HepG2 (cell line): ENCODE data around the gene PPP3CB. TPM values are rescaled to one million over a fixed set of nuclear protein-coding genes. Genes with fewer than 3 reads are reported as not detected.

Source experiments
- CENPX ChIP-seq: sonication (generic); formaldehyde crosslinking; IDR thresholded peaks from 2 replicates; pipeline ENCODE4 v1.9.0; 2021; ENCODE audit warnings: mild to moderate bottlenecking, missing genetic modification reagents, moderate library complexity
- DNMT1 ChIP-seq: sonication (generic); formaldehyde crosslinking; IDR thresholded peaks from 2 replicates; pipeline ENCODE4 v1.5.1; 2020; ENCODE audit warnings: mild to moderate bottlenecking, missing genetic modification reagents
- EEA1 ChIP-seq: sonication (generic); formaldehyde crosslinking; IDR thresholded peaks from 2 replicates; pipeline ENCODE4 v1.5.1; 2020; ENCODE audit warnings: mild to moderate bottlenecking, missing genetic modification reagents, borderline replicate concordance
- GFI1 ChIP-seq: sonication (generic); formaldehyde crosslinking; IDR thresholded peaks from 2 replicates; pipeline ENCODE4 v1.5.0; 2020; ENCODE audit warnings: missing genetic modification reagents, mild to moderate bottlenecking, borderline replicate concordance
- HNF4A ChIP-seq: sonication (generic); formaldehyde crosslinking; IDR thresholded peaks from 2 replicates; pipeline ENCODE4 v1.4.0; 2020; ENCODE audit warnings: missing genetic modification reagents
- HOXA9 ChIP-seq: sonication (generic); formaldehyde crosslinking; IDR thresholded peaks from 2 replicates; pipeline ENCODE4 v1.8.1; 2022; ENCODE audit warnings: missing genetic modification reagents, mild to moderate bottlenecking, moderate library complexity, borderline replicate concordance
- JUN ChIP-seq: sonication (generic); formaldehyde crosslinking; IDR thresholded peaks from 2 replicates; pipeline ENCODE4 v1.4.0; 2020; ENCODE audit warnings: mild to moderate bottlenecking, missing genetic modification reagents
- KDM1A ChIP-seq: IDR thresholded peaks from 2 replicates; pipeline ENCODE4 v1.6.1; 2016; ENCODE audit warnings: missing compliant biosample characterization
- KDM6A ChIP-seq: IDR thresholded peaks from 2 replicates; pipeline ENCODE4 v1.6.1; 2016; ENCODE audit warnings: low read depth
- PHB2 ChIP-seq: fragments of 450-650 bp; IDR thresholded peaks from 2 replicates; pipeline ENCODE4 v1.6.1; 2018; ENCODE audit not compliant: partially characterized antibody
- PRMT3 ChIP-seq: sonication (generic); formaldehyde crosslinking; IDR thresholded peaks from 2 replicates; pipeline ENCODE4 v1.8.1; 2022; ENCODE audit warnings: low read depth, mild to moderate bottlenecking, moderate library complexity, missing genetic modification reagents, borderline replicate concordance
- RARA ChIP-seq: IDR thresholded peaks from 2 replicates; pipeline ENCODE4 v1.6.1; 2016; ENCODE audit warnings: missing genetic modification reagents, missing compliant biosample characterization
- SP4 ChIP-seq: sonication (generic); formaldehyde crosslinking; IDR thresholded peaks from 2 replicates; pipeline ENCODE4 v1.8.1; 2023; ENCODE audit warnings: mild to moderate bottlenecking, missing genetic modification reagents
- SP5 ChIP-seq: IDR thresholded peaks from 2 replicates; pipeline ENCODE4 v1.6.1; 2016; ENCODE audit warnings: low read depth, borderline replicate concordance
- ZFY ChIP-seq: sonication (generic); formaldehyde crosslinking; IDR thresholded peaks from 2 replicates; pipeline ENCODE4 v1.4.0; 2020; ENCODE audit warnings: missing genetic modification reagents
- ZNF10 ChIP-seq: sonication (generic); formaldehyde crosslinking; IDR thresholded peaks from 2 replicates; pipeline ENCODE4 v1.4.0; 2020; ENCODE audit warnings: mild to moderate bottlenecking, low read depth, missing genetic modification reagents, borderline replicate concordance
- ZNF33B ChIP-seq: sonication (generic); formaldehyde crosslinking; IDR thresholded peaks from 2 replicates; pipeline ENCODE4 v1.5.1; 2020; ENCODE audit warnings: mild to moderate bottlenecking, missing genetic modification reagents
- ZNF598 ChIP-seq: sonication (generic); formaldehyde crosslinking; IDR thresholded peaks from 2 replicates; pipeline ENCODE4 v1.5.1; 2020; ENCODE audit warnings: mild to moderate bottlenecking, missing genetic modification reagents, borderline replicate concordance
- polyA plus RNA-seq, 8 experiments: library from polyadenylated mRNA; depleted of rRNA in 3 of 8; stranded (reverse) in 7 of 8; unstranded in 1 of 8; fragments of >200 nt; fragmentation: Illumina TruSeq in 4 of 8; extraction: Trizol in 4 of 8; gene quantifications; 2 replicates each; pipeline versions ENCODE4 v1.2.1 to v1.2.3, GENCODE V29; 2011 to 2016; ENCODE audit warnings: low read depth in 4 of 8, missing spikeins in 1 of 8, mixed read lengths in 1 of 8; ENCODE audit not compliant: insufficient read depth in 1 of 8
- total RNA-seq, 5 experiments: library from RNA; depleted of rRNA; stranded (reverse); fragments of >200 nt; fragmentation: Illumina TruSeq; extraction: Trizol; gene quantifications; 2 replicates each; pipeline ENCODE4 v1.2.3, GENCODE V29; 2016; ENCODE audit warnings: low read depth in 1 of 5
- TF ChIP-seq, protein P1 (sequence below): conservative IDR thresholded peaks from 2 replicates; pipeline ENCODE4 v1.6.1; 2018; ENCODE audit warnings: missing genetic modification reagents
- TF ChIP-seq, protein P2 (sequence below): sonication (generic); formaldehyde crosslinking; IDR thresholded peaks from 2 replicates; pipeline ENCODE4 v1.4.0; 2020; ENCODE audit warnings: missing genetic modification reagents
- TF ChIP-seq, protein P3 (sequence below): sonication (generic); formaldehyde crosslinking; IDR thresholded peaks from 2 replicates; pipeline ENCODE4 v1.8.0; 2022; ENCODE audit warnings: mild to moderate bottlenecking, missing genetic modification reagents; ENCODE audit not compliant: insufficient replicate concordance
- TF ChIP-seq, protein P4 (sequence below): sonication (generic); formaldehyde crosslinking; IDR thresholded peaks from 2 replicates; pipeline ENCODE4 v1.5.1; 2020; ENCODE audit warnings: missing genetic modification reagents, mild to moderate bottlenecking, borderline replicate concordance
- TF ChIP-seq, protein P5 (sequence below): sonication (generic); formaldehyde crosslinking; IDR thresholded peaks from 2 replicates; pipeline ENCODE4 v1.8.0; 2022; ENCODE audit warnings: mild to moderate bottlenecking, missing genetic modification reagents

Gene PPP3CB
- total and polyA plus RNA-seq, 2 of the 13 experiments (the other 11 are each of a cell fraction or from before 2014, with no cell fraction given), result 8.7 to 11.4 TPM

DNA sequence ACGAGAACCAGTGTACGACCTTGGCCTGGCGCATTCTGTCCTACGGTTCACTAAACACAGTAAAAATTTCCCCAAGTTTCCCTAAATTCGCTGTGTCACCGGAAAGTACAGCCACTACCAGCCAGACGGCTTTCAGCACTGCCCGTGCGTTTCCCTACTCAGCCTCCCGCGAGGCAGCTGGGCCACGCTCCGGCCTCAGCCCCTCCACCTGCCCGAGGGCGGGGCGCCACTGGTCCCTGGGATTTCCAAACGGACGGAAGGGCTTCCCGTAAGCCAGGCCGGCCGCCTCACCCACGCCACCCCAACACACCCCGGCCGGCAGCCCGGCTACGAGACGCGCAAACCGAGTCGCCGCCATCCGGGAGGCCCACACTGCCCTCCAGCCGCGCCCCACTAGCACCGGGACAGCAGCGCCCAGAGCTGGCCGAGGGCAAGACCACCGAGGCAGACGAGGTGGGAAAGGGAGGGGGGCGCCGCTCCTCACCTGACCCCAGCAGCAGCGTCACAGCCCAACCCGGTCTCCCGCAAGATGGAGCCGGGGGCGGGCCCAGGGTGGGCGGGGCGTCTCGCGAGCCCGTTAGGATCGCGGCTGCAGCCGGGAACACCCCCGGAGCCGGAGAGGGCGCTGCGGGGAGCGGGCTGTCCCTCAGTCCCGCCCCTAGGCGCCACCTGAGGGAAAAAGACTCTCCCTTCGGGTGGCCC, 82.1 kb downstream of the PPP3CB start, which contains the start of gene ANXA7 (continued):
- peak; percentile 65 for TF ChIP-seq GFI1 (CRISPR knock-in tag)
- no peak for TF ChIP-seq ZNF33B (CRISPR knock-in tag)
- TF ChIP-seq JUN (CRISPR knock-in tag), result no peak
- TF ChIP-seq EEA1 (CRISPR knock-in tag), result peak; percentile 94
- TF ChIP-seq KDM6A, result no peak
- peak; percentile 24; the same call in 1 of the 2 replicates for TF ChIP-seq RARA (CRISPR knock-in tag)
- no peak for TF ChIP-seq CENPX (CRISPR knock-in tag)
- peak; percentile 76 for TF ChIP-seq SP4 (CRISPR knock-in tag)
- TF ChIP-seq HOXA9 (CRISPR knock-in tag), result no peak
- TF ChIP-seq, protein P1, sequence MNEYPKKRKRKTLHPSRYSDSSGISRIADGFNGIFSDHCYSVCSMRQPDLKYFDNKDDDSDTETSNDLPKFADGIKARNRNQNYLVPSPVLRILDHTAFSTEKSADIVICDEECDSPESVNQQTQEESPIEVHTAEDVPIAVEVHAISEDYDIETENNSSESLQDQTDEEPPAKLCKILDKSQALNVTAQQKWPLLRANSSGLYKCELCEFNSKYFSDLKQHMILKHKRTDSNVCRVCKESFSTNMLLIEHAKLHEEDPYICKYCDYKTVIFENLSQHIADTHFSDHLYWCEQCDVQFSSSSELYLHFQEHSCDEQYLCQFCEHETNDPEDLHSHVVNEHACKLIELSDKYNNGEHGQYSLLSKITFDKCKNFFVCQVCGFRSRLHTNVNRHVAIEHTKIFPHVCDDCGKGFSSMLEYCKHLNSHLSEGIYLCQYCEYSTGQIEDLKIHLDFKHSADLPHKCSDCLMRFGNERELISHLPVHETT (CRISPR knock-in tag), result 0 out of 2 replicates have a peak, but pooled peaks have one; percentile 27
- TF ChIP-seq ZNF10, result no peak
- TF ChIP-seq, protein P2, sequence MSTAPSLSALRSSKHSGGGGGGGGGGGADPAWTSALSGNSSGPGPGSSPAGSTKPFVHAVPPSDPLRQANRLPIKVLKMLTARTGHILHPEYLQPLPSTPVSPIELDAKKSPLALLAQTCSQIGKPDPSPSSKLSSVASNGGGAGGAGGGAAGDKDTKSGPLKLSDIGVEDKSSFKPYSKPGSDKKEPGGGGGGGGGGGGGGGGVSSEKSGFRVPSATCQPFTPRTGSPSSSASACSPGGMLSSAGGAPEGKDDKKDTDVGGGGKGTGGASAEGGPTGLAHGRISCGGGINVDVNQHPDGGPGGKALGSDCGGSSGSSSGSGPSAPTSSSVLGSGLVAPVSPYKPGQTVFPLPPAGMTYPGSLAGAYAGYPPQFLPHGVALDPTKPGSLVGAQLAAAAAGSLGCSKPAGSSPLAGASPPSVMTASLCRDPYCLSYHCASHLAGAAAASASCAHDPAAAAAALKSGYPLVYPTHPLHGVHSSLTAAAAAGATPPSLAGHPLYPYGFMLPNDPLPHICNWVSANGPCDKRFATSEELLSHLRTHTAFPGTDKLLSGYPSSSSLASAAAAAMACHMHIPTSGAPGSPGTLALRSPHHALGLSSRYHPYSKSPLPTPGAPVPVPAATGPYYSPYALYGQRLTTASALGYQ (CRISPR knock-in tag), result no peak
- no peak for TF ChIP-seq HNF4A (CRISPR knock-in tag)
- TF ChIP-seq DNMT1 (CRISPR knock-in tag), result no peak; the same call in 1 of the 2 replicates
- TF ChIP-seq, protein P3, sequence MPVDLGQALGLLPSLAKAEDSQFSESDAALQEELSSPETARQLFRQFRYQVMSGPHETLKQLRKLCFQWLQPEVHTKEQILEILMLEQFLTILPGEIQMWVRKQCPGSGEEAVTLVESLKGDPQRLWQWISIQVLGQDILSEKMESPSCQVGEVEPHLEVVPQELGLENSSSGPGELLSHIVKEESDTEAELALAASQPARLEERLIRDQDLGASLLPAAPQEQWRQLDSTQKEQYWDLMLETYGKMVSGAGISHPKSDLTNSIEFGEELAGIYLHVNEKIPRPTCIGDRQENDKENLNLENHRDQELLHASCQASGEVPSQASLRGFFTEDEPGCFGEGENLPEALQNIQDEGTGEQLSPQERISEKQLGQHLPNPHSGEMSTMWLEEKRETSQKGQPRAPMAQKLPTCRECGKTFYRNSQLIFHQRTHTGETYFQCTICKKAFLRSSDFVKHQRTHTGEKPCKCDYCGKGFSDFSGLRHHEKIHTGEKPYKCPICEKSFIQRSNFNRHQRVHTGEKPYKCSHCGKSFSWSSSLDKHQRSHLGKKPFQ, result peak; percentile 81
- TF ChIP-seq KDM1A, result no peak
- TF ChIP-seq, protein P4, sequence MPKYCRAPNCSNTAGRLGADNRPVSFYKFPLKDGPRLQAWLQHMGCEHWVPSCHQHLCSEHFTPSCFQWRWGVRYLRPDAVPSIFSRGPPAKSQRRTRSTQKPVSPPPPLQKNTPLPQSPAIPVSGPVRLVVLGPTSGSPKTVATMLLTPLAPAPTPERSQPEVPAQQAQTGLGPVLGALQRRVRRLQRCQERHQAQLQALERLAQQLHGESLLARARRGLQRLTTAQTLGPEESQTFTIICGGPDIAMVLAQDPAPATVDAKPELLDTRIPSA (CRISPR knock-in tag), result no peak
- TF ChIP-seq, protein P5, sequence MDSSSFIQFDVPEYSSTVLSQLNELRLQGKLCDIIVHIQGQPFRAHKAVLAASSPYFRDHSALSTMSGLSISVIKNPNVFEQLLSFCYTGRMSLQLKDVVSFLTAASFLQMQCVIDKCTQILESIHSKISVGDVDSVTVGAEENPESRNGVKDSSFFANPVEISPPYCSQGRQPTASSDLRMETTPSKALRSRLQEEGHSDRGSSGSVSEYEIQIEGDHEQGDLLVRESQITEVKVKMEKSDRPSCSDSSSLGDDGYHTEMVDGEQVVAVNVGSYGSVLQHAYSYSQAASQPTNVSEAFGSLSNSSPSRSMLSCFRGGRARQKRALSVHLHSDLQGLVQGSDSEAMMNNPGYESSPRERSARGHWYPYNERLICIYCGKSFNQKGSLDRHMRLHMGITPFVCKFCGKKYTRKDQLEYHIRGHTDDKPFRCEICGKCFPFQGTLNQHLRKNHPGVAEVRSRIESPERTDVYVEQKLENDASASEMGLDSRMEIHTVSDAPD, result no peak
- TF ChIP-seq SP5 (CRISPR knock-in tag), result no peak; the same call in 1 of the 2 replicates
- TF ChIP-seq ZFY, result peak; percentile 94
- TF ChIP-seq PHB2, result no peak
- TF ChIP-seq PRMT3 (CRISPR knock-in tag), result no peak
- TF ChIP-seq ZNF598, result peak; percentile 72; the same call in 1 of the 2 replicates
